Stimulated activated CD8-positive, alpha-beta memory T cell treated with anti-CD3 and anti-CD28 coated beads, Interleukin-12 subunit alpha, Interleukin-12 subunit beta, amount 100 ng/mL, for 24 hours (primary cell): ENCODE measurements around the gene WNT6.

ENCODE experiments used
- DNase-seq: peaks from one replicate; pipeline ENCODE4 v3.0.0-alpha.2; 2020; ENCODE audit errors: extremely low read depth

WNT6 gene

GRCh38 chr2:218893349-218894150 lies 33.9 kb downstream of the WNT6 start:
- DNase-seq, result no peak

- no peak for DNase-seq
These were observed 34.7 kb downstream of the WNT6 start for GRCh38 chr2:218894151-218894879.

- DNase-seq, result no peak
These were observed 35.2 kb downstream of the WNT6 start for GRCh38 chr2:218894880-218895157.

- no peak for DNase-seq
These were observed 35.7 kb downstream of the WNT6 start for GRCh38 chr2:218895326-218895725.

GRCh38 chr2:218895759-218896500 lies 36.3 kb downstream of the WNT6 start:
- no peak for DNase-seq

GRCh38 chr2:218896501-218897393 lies 37.1 kb downstream of the WNT6 start:
- DNase-seq, result peak; percentile 77

- no peak for DNase-seq
These were observed 37.9 kb downstream of the WNT6 start for GRCh38 chr2:218897394-218898108.

- DNase-seq, result peak; percentile 57
These were observed 38.7 kb downstream of the WNT6 start for GRCh38 chr2:218898109-218898878.

- DNase-seq, result no peak
These were observed 39.5 kb downstream of the WNT6 start for GRCh38 chr2:218899147-218899546.

GRCh38 chr2:218902427-218902826 lies 42.8 kb downstream of the WNT6 start:
- DNase-seq, result no peak

GRCh38 chr2:218904176-218904575 lies 44.6 kb downstream of the WNT6 start:
- DNase-seq, result no peak

GRCh38 chr2:218908721-218909619 lies 49.4 kb downstream of the WNT6 start:
- DNase-seq, result peak; percentile 76

- no peak for DNase-seq
These were observed 51.1 kb downstream of the WNT6 start for GRCh38 chr2:218910741-218911140.

- no peak for DNase-seq
These were observed 60.9 kb downstream of the WNT6 start for GRCh38 chr2:218920504-218920903.
